ENCODE measurements around the gene SIPA1L2.

Gene SIPA1L2

GRCh38 chr1:232593717-232594502, 36.0 kb downstream of the SIPA1L2 start:
- no peak for DNase-seq

- DNase-seq, result no peak
Observed at GRCh38 chr1:232591344-232591743, 38.6 kb downstream of the SIPA1L2 start.

- DNase-seq, result peak in 1 of 51 donors; percentile 42
Observed at GRCh38 chr1:232590744-232591082, 39.2 kb downstream of the SIPA1L2 start.

GRCh38 chr1:232589812-232590743, 39.9 kb downstream of the SIPA1L2 start:
- DNase-seq, result peak in 1 of 51 donors; percentile 42

- no peak for DNase-seq
Observed at GRCh38 chr1:232589111-232589811, 40.7 kb downstream of the SIPA1L2 start.

GRCh38 chr1:232587141-232588008, 42.6 kb downstream of the SIPA1L2 start:
- DNase-seq, result no peak

GRCh38 chr1:232586679-232587078, 43.3 kb downstream of the SIPA1L2 start:
- DNase-seq, result no peak

- no peak for DNase-seq
Observed at GRCh38 chr1:232585486-232585885, 44.4 kb downstream of the SIPA1L2 start.

- DNase-seq, result no peak
Observed at GRCh38 chr1:232581932-232582331, 48.0 kb downstream of the SIPA1L2 start.

All from hypothalamus (tissue), 51 donors.